B cell (primary cell): ENCODE measurements around the gene IFI44L. TPM values are rescaled to one million over a fixed set of nuclear protein-coding genes. Genes with fewer than 3 reads are reported as not detected.

Source experiments
- ATAC-seq: fragments of 200-7000 bp; cut with Tn5 transposase; one replicate; pipeline ENCODE4 v1.10.0; 2021; ENCODE audit warnings: low read depth, mild to moderate bottlenecking, moderate number of reproducible peaks, moderate library complexity
- CTCF ChIA-PET: fragments of 350-600 bp; sonication (Branson Sonifier 250); formaldehyde crosslinking; loops from one replicate; lab custom pipeline; 2021; ENCODE audit warnings: antibody characterized with exemption, inconsistent platforms; lab: Charles Lee
- POLR2A ChIA-PET: fragments of 350-600 bp; sonication (Branson Sonifier 250); formaldehyde crosslinking; loops from one replicate; lab custom pipeline; 2021; ENCODE audit warnings: antibody characterized with exemption; lab: Charles Lee
- DNase-seq: peaks from one replicate; pipeline ENCODE4 v3.0.0; 2013
- H2AFZ ChIP-seq: 2 replicates; pipeline ENCODE4 v1.6.1; 2012; ENCODE audit warnings: mild to moderate bottlenecking, low read depth, low read length; ENCODE audit not compliant: insufficient read depth, poor library complexity, severe bottlenecking
- H3K27ac ChIP-seq, 2 donors: 1 replicate in 1 of 2; 2 replicates in 1 of 2; pipeline ENCODE4 v1.5.1; 2012 to 2013; ENCODE audit warnings: low read length in 2 of 2, mild to moderate bottlenecking in 2 of 2, moderate library complexity in 1 of 2
- H3K27me3 ChIP-seq, 4 experiments: fragments of 200-600 bp in 1 of 4; sonication (generic) in 1 of 4; replicated peaks in 1 of 4; 1 replicate in 2 of 4; 2 replicates in 2 of 4; pipeline versions ENCODE4 v1.6.1 to v1.7.0; 2013 to 2016; ENCODE audit warnings: low read length in 3 of 4, mild to moderate bottlenecking in 2 of 4, mixed read lengths in 1 of 4, moderate library complexity in 1 of 4; ENCODE audit not compliant: insufficient read depth in 4 of 4, control insufficient read depth in 3 of 4; ENCODE audit errors: control extremely low read depth in 1 of 4
- H3K36me3 ChIP-seq, 2 experiments: replicated peaks in 1 of 2; 1 replicate in 1 of 2; 2 replicates in 1 of 2; pipeline versions ENCODE4 v1.6.1 to v1.7.1; 2013; ENCODE audit warnings: low read length in 1 of 2; ENCODE audit not compliant: insufficient read depth in 2 of 2, control insufficient read depth in 1 of 2; ENCODE audit errors: control extremely low read depth in 1 of 2, extremely low read depth in 1 of 2
- H3K4me1 ChIP-seq, 2 donors: fragments of 200-600 bp in 1 of 2; sonication (generic) in 1 of 2; 1 replicate in 1 of 2; 2 replicates in 1 of 2; pipeline versions ENCODE4 v1.5.1 to v1.6.1; 2013 to 2017; ENCODE audit warnings: low read length in 2 of 2; ENCODE audit not compliant: control insufficient read depth in 2 of 2, insufficient read depth in 2 of 2
- H3K4me2 ChIP-seq: replicated peaks from 2 replicates; pipeline ENCODE3; 2012; ENCODE audit warnings: mild to moderate bottlenecking, low read depth, low read length; ENCODE audit not compliant: poor library complexity, severe bottlenecking
- H3K4me3 ChIP-seq, 5 experiments: fragments of 200-600 bp in 1 of 5; sonication (generic) in 1 of 5; 1 replicate in 3 of 5; 2 replicates in 2 of 5; pipeline versions ENCODE4 v1.5.1 to v1.7.0; 2011 to 2016; ENCODE audit warnings: low read length in 4 of 5, mild to moderate bottlenecking in 4 of 5, low read depth in 2 of 5, control low read depth in 1 of 5, moderate library complexity in 1 of 5; ENCODE audit not compliant: insufficient read depth in 1 of 5; ENCODE audit errors: control extremely low read depth in 1 of 5, extremely low read depth in 1 of 5
- H3K79me2 ChIP-seq: fragments of 200-600 bp; sonication (generic); one replicate; pipeline ENCODE4 v1.6.0; 2016; ENCODE audit warnings: low read length; ENCODE audit not compliant: control insufficient read depth, insufficient read depth
- H3K9ac ChIP-seq: fragments of 200-600 bp; sonication (generic); 2 replicates; pipeline ENCODE4 v1.6.1; 2017; ENCODE audit warnings: mild to moderate bottlenecking, low read length, moderate library complexity
- H3K9me3 ChIP-seq, 3 donors: one replicate each; pipeline versions ENCODE4 v1.6.1 to v1.7.1; 2013; ENCODE audit warnings: low read length in 2 of 3; ENCODE audit not compliant: control insufficient read depth in 2 of 3, insufficient read depth in 1 of 3; ENCODE audit errors: control extremely low read depth in 1 of 3
- H4K20me1 ChIP-seq: 2 replicates; pipeline ENCODE4 v1.6.0; 2012; ENCODE audit warnings: mild to moderate bottlenecking, low read length; ENCODE audit not compliant: insufficient read depth, control insufficient read depth, poor library complexity, severe bottlenecking
- H3K27ac Mint-ChIP-seq: one replicate; pipeline ENCODE4 v1.8.0; 2021; ENCODE audit warnings: mixed read lengths
- H3K27me3 Mint-ChIP-seq: one replicate; pipeline ENCODE4 v1.8.0; 2021; ENCODE audit warnings: mixed read lengths
- H3K4me1 Mint-ChIP-seq: one replicate; pipeline ENCODE4 v1.8.0; 2021; ENCODE audit warnings: mixed read lengths
- H3K4me3 Mint-ChIP-seq: one replicate; pipeline ENCODE4 v1.8.0; 2021; ENCODE audit warnings: mixed read lengths
- H3K9me3 Mint-ChIP-seq: one replicate; pipeline ENCODE4 v1.8.0; 2022; ENCODE audit warnings: mixed read lengths; ENCODE audit not compliant: insufficient read depth
- CTCF ChIP-seq: fragments of 200-600 bp; IDR thresholded peaks from one replicate; pipeline ENCODE4 v1.8.0; 2022; ENCODE audit warnings: antibody characterized with exemption, mild to moderate bottlenecking
- EZH2 ChIP-seq: IDR thresholded peaks from 2 replicates; pipeline ENCODE4 v1.6.1; 2012; ENCODE audit warnings: borderline replicate concordance, low read depth, mild to moderate bottlenecking, moderate library complexity, low read length; ENCODE audit not compliant: insufficient read depth, poor library complexity, severe bottlenecking
- WGBS: methylation state at CpG from one replicate; pipeline ENCODE4 v1.1.5; 2013; ENCODE audit warnings: missing lambda C conversion rate; ENCODE audit not compliant: insufficient coverage; 5-methylcytosine and 5-hydroxymethylcytosine counted together
- intact Hi-C: fragments of 100-400 bp; cut with micrococcal nuclease; formaldehyde crosslinking; loops from one replicate; pipeline ENCODE4 v1.10.0; 2022
- polyA plus RNA-seq: library from polyadenylated mRNA; depleted of rRNA; stranded (reverse); fragments of >200 nt; gene quantifications from 2 replicates; pipeline ENCODE4 v1.2.3, GENCODE V29; 2012
- total RNA-seq, 2 donors: library from RNA; stranded (reverse); fragments of 120-200 nt in 1 of 2; gene quantifications; 1 replicate in 1 of 2; 2 replicates in 1 of 2; pipeline versions ENCODE4 v1.2.3 to v1.2.4, GENCODE V29; 2013 to 2022

IFI44L gene
- total and polyA plus RNA-seq, 2 donors (not counting 1 experiment from before 2014, with no cell fraction given) = 3.7 to 4.8 TPM

GRCh38 chr1:78690516-78690915, 70.3 kb downstream of the IFI44L start:
- CTCF ChIA-PET = no interaction called here
- Histone ChIP-seq H3K4me2 (no peak overlapping the region), H3K79me2 (no peaks in the 10 kb centered on the region), H3K4me3 (no peak overlapping the region), H3K36me3 (no peaks in the 10 kb centered on the region), H3K9ac (no peak overlapping the region), H3K27me3 (no peaks in the 10 kb centered on the region), H2AFZ (no peak overlapping the region), H3K9me3 (no peaks in the 10 kb centered on the region), H4K20me1 (no peaks in the 10 kb centered on the region), H3K4me1 (no peaks in the 10 kb centered on the region), H3K27ac (no peak overlapping the region)
- DNase-seq = no peak
- intact Hi-C loops = no loop called here
- Mint-ChIP-seq H3K27me3 (peaks cover 6% of the 10 kb centered on the region), H3K4me1 (no peaks in the 10 kb centered on the region), H3K9me3 (peaks cover 2% of the 10 kb centered on the region), H3K27ac (no peak overlapping the region), H3K4me3 (no peak overlapping the region)
- POLR2A ChIA-PET = no interaction called here
- no peak for ATAC-seq
- WGBS = 97% methylated on average over 3 of the region's 3 CpGs
- TF ChIP-seq CTCF = no peak
- TF ChIP-seq EZH2 = no peak

- Histone ChIP-seq H3K9ac (no peak overlapping the region), H2AFZ (no peak overlapping the region), H4K20me1 (no peaks in the 10 kb centered on the region), H3K9me3 (no peaks in the 10 kb centered on the region), H3K79me2 (no peaks in the 10 kb centered on the region), H3K27me3 (no peaks in the 10 kb centered on the region), H3K4me1 (no peaks in the 10 kb centered on the region), H3K4me3 (no peak overlapping the region), H3K36me3 (no peaks in the 10 kb centered on the region), H3K27ac (no peak overlapping the region), H3K4me2 (no peak overlapping the region)
- Mint-ChIP-seq H3K9me3 (peaks cover 2% of the 10 kb centered on the region), H3K27me3 (peaks cover 6% of the 10 kb centered on the region), H3K4me3 (no peak overlapping the region), H3K27ac (no peak overlapping the region), H3K4me1 (no peaks in the 10 kb centered on the region)
- intact Hi-C loops = no loop called here
- CTCF ChIA-PET = no interaction called here
- DNase-seq = no peak
- no peak for ATAC-seq
- TF ChIP-seq EZH2 (no peak), CTCF (no peak)
- 80% methylated on average over 1 of the region's 4 CpGs for WGBS
- POLR2A ChIA-PET = no interaction called here
Measured at GRCh38 chr1:78691995-78692747, 71.9 kb downstream of the IFI44L start.
